ENCODE measurements around the gene SIDT1.
"Not testable (repeated sequence)": the region's sequence is repeated elsewhere in the genome, so short reads cannot be mapped to it uniquely, and the experiment has no call there.

Gene SIDT1

DNA sequence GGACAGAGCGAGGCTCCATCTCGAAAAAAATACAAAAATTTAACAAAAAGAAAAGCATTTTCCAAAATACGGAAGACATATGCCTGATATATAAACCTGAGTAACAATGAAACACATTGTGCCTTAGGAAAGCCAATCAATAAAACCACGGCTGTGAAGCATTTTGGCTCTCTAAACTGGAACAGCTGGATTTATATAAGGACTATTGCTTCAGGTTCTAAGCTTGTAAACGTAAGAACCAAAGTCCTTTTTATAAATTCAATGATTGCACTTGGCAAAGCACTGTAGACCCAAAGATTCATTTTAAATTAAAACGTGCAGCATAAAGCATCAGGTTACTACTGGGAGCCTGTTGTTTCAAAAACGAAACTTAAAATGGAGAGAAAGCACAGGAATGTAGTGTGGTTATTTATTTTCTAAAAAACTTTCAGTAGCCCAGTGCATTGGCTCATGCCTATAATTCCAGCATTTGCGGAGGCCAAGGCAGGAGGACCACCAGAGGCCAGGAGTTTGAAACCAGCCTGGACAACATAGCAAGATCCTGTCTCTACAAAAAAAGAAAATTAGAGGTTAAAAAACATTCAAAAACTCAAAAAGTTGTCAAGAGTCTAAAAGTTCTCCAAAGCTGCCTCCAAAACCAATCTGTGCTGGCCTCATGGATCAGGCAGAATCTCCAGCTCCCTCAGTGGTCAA lies 102.6 kb downstream of the SIDT1 start:
- no peak for DNase-seq (ENCODE audit: low read depth)

- DNase-seq (ENCODE audit: low read depth), result not testable (repeated sequence)
Observed at GRCh38 chr3:113636034-113636433, 103.7 kb downstream of the SIDT1 start.

- DNase-seq (ENCODE audit: low read depth), result no peak
Observed at GRCh38 chr3:113637756-113638155, 105.4 kb downstream of the SIDT1 start.

DNA sequence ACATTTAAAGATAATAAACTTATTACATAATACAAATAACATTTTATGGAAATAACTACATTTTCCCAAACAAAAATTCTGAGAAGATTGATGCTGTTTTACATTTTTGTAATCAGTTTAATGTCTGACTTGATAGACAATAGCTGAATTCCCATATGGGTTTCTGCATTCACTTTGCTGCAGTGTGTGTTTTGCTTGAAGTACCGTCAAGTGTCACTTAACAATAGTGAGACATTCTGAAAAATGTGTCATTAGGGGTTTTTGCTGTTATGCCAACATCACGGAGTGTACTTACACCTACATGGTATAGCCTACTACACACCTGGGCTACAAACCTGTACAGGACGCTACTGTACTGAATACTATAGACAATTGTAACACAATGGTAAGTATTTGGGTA lies 106.6 kb downstream of the SIDT1 start:
- no peak for DNase-seq (ENCODE audit: low read depth)

GRCh38 chr3:113643583-113643982 lies 111.2 kb downstream of the SIDT1 start:
- DNase-seq (ENCODE audit: low read depth), result no peak

GRCh38 chr3:113648524-113648923 lies 116.2 kb downstream of the SIDT1 start:
- no peak for DNase-seq (ENCODE audit: low read depth)

GRCh38 chr3:113649174-113649845 lies 117.0 kb downstream of the SIDT1 start:
- DNase-seq (ENCODE audit: low read depth), result no peak

DNA sequence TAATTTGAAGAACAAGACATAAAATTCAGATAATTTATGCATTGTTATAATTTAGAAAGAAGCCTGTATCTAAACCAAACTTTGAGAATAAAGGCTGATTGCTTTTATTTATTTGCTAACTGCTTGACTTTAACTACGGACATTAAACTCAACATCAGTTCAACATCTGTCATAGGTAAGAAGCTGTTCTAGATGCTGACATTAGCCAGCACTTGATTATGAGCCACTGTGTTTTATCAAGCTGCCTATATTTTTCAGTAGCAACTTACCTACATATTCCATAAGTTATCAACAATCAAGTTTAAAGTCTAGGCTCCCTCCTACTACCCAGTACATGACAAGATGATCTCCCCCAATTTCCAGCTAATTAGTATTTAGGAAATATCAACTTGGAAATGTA lies 122.0 kb downstream of the SIDT1 start:
- DNase-seq (ENCODE audit: low read depth), result no peak

DNA sequence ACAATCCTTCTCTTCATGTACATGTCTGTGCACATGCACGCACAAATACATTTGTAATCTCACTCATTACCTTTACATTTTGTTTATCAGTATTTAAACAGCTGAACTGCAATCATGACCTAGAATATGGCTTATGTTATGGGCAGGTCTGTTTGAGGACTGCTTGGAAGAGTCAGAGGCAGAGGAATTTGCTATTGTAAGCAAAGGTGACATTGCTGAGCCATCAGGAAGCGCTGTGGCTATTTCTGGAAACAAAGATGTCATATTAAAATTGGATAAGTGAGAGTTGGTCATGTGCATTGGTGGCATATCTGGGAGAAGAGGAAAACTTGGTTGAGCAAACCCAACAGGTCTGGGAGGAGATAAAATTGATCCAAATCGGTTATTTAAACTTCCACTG lies 122.5 kb downstream of the SIDT1 start:
- DNase-seq (ENCODE audit: low read depth), result no peak

- no peak for DNase-seq (ENCODE audit: low read depth)
Observed at GRCh38 chr3:113658107-113658506, 125.8 kb downstream of the SIDT1 start.

DNA sequence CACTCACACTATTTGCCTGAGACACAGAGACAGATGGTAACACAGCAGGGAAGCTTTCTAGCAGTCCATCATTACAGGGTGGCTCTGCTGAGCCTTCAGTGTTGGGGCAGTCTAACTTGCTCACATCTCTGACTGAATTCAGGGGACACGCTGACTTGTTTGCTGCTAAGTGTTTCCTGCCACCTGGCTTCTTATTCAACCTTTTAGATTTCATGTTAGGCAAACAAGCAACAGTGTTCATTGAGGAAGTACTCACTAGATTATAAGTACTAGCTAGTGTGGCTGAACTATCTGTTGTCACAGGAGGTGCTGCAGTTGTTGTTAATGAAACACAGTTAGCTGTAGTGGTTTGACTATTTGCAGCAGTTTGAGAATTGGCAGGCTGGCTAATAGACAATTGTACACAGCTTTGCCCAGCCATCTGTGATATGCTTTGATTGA lies 126.8 kb downstream of the SIDT1 start:
- DNase-seq (ENCODE audit: low read depth), result no peak

GRCh38 chr3:113659996-113660395 lies 127.6 kb downstream of the SIDT1 start:
- no peak for DNase-seq (ENCODE audit: low read depth)

GRCh38 chr3:113660458-113660857 lies 128.1 kb downstream of the SIDT1 start:
- DNase-seq (ENCODE audit: low read depth), result no peak

- no peak for DNase-seq (ENCODE audit: low read depth)
Observed at GRCh38 chr3:113660896-113661295, 128.5 kb downstream of the SIDT1 start.

- no peak for DNase-seq (ENCODE audit: low read depth)
Observed at GRCh38 chr3:113662824-113663223, 130.5 kb downstream of the SIDT1 start.

DNA sequence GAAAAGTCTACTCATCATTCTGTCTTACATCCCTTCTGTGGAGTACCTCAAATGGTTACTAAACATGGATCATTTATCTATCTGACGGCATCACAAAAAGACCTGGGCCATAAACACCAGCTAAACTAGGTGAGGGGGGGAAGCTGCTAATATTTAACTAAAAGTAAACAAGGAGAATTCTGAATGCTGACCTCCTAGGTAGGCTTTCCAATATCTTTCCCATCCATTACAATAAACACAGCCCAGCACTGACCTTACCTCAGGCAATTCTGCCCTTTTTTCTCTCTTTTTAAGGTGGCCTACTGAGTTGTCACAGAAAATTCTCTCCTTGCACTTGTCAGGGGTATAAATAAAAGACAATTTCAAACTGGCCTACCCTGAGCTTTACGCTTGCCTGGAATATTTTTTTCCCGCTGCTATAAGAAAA lies 131.0 kb downstream of the SIDT1 start:
- no peak for DNase-seq (ENCODE audit: low read depth)

DNA sequence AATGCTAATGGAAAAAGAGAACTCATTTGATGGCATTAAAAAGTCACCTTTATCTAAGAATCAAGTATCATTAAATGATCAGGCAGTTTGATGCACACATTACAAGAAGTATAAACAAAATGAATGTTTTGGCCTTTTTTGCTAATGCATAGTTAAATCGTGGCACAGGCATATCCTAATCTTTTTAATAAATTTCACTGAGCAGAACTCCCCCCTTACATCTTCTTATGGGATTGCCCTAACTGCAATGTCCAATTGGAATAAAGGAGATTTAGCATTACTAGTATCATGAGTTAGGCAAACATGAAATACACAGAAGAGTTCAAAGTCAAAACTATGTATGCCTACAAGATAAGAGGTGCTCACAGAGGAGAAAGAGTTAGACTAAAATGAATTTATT lies 131.4 kb downstream of the SIDT1 start:
- no peak for DNase-seq (ENCODE audit: low read depth)

DNA sequence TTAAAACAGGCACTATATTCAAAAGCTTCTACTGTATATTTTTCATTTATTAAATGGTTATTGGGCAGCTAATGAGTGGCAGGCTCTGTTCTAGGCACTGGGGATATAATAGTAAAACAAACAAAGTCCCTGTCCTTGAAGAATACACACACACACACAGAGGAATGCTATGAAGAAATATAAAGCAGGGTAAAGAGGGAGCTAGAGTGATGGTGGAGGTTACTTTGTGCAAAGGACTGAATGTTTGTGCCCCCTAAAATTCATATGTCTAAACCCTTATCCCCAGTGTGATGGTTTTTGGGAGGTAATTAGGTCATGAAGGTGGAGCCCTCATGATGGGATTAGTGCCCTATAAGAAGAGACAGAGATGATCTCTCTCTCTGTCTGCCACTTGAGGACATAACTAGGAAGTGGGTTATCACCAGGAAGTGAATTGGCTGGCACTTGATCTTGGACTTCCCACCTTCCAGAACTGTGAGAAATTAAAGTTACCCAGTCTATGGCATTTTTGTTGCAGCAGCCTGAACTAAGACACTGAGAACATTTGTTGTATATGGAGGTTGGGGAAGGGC lies 132.3 kb downstream of the SIDT1 start:
- DNase-seq (ENCODE audit: low read depth), result no peak

- no peak for DNase-seq (ENCODE audit: low read depth)
Observed at GRCh38 chr3:113668015-113668414, 135.7 kb downstream of the SIDT1 start.

DNA sequence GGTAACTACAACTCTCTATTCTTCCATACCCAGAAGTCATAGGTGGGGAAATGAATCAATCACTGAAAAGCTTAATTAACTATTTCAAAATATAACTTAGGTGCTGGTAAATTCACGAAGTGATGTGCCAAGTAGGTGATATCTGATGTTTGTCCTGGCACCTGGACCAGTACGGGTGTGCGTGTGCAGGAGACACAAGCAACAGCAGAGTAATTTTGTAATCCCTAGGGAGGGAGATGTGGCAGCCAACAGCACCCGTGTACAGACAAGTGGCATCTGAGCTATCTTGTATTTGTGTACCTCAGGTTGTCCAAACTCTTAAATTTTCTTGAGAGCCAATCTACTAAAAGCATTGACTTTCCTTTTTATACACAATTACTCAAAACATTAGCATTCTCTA lies 141.2 kb downstream of the SIDT1 start:
- DNase-seq (ENCODE audit: low read depth), result no peak

DNA sequence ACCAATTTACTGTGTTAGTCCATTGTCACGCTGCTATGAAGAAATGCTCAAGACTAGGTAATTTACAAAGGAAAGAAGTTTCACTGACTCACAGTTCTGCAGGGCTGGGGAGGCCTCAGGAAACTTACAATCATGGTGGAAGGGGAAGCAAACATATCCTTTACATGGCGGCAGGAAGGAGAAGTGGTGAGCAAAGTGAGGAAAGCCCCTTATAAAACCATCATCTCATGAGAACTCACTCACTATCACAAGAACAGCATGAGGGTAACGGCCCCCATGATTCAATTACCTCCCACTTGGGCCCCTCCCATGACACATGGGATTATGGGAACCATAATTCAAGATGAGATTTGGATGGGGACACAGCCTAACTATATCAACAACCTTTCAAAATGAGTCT lies 143.9 kb downstream of the SIDT1 start:
- DNase-seq (ENCODE audit: low read depth), result no peak

DNA sequence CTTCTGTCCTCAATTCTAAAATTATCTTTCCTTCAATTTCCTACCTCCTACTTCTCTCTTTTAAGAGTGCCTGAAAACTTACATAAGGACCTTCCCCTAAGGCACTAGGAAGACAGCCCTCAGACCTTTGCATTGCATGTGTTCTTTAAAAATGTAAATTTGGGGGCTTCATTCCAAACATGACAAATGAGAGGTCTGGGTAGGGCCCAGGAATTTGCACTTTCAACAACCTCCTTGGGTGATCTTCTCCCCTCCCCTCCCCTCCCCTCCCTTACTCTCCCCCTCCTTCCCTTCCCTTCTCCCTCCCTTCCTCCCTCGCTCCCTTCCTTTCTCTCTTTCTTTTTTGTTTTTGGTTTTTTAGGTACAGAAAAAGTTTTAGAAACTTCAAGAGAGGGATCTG lies 145.4 kb downstream of the SIDT1 start:
- no peak for DNase-seq (ENCODE audit: low read depth)

DNA sequence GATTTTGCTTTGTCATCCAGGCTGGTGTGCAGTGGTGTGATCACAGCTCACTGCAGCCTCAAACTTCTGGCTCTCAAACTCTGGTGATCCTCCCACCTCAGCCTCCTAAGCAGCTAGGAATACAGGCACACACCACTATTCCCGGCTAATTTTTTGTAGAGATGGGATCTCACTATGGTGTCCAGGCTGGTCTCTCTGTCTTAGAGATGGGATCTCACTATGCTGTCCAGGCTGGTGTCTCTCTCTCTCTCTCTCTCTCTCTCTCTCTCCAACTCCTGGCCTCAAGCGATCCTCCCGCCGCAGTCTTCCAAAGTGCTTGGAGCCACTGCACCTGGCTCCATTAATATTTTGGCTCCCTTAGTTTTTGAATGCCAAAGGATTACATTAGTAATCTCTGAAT lies 146.4 kb downstream of the SIDT1 start:
- DNase-seq (ENCODE audit: low read depth), result no peak
